Measurements from ENCODE around the gene RHOF. TPM values are rescaled to one million over a fixed set of nuclear protein-coding genes. Genes with fewer than 3 reads are reported as not detected.

Gene RHOF
- total and polyA plus RNA-seq, 2 of the 8 experiments (the other 6 are each of a cell fraction or from before 2014, with no cell fraction given) = 23.8 to 31.9 TPM

- TF ChIP-seq SIRT6 (IDR thresholded peaks at IDR 0.05; ENCODE audit: low read length) (no peak), SIN3A (conservative IDR thresholded peaks at IDR 0.05 in 1 of 2, IDR thresholded peaks at IDR 0.05 in 1 of 2; ENCODE audit: low read depth in 1 of 2, low read length in 2 of 2) (0 out of 4 replicates have a peak, but pooled peaks have one; percentile 29 to 53), CHD1 (IDR thresholded peaks at IDR 0.05; ENCODE audit: low read depth, low read length) (no peak), RBBP5 (IDR thresholded peaks at IDR 0.05; ENCODE audit: borderline replicate concordance, low read depth, low read length) (no peak), KDM4A (IDR thresholded peaks at IDR 0.05; ENCODE audit: low read depth, low read length, severe bottlenecking) (no peak), CHD7 (IDR thresholded peaks at IDR 0.05; ENCODE audit: insufficient replicate concordance, low read length) (peak; percentile 58), BCL11A (IDR thresholded peaks at IDR 0.05; ENCODE audit: low read depth in 2 of 2, low read length in 2 of 2) (no peak), JUN (IDR thresholded peaks at IDR 0.05; ENCODE audit: low read depth, low read length) (no peak), TCF12 (IDR thresholded peaks at IDR 0.05; ENCODE audit: low read depth, low read length) (no peak)
Observed at GRCh38 chr12:121799842-121800693, 6.6 kb upstream of the RHOF start (continued).
